K562 (cell line): Measurements from ENCODE around the gene THOC7.

Experiments
- JUND ChIP-seq, 2 experiments: IDR thresholded peaks; 2 replicates in 1 of 2; 3 replicates in 1 of 2; pipeline ENCODE4 v1.6.1; 2011; ENCODE audit warnings: borderline replicate concordance in 2 of 2, low read depth in 2 of 2, low read length in 2 of 2, improper control_type of control experiment in 1 of 2, missing biosample characterization in 1 of 2, missing genetic modification characterization in 1 of 2, missing genetic modification reagents in 1 of 2
- POLR2AphosphoS5 ChIP-seq: IDR thresholded peaks from 2 replicates; pipeline ENCODE4 v1.6.1; 2011; ENCODE audit warnings: mild to moderate bottlenecking, low read depth, low read length, moderate library complexity; ENCODE audit not compliant: control insufficient read depth, insufficient read depth
- ZBTB7A ChIP-seq: IDR thresholded peaks from 2 replicates; pipeline ENCODE4 v1.6.1; 2011; ENCODE audit warnings: low read depth, mild to moderate bottlenecking, low read length, moderate library complexity, borderline replicate concordance; ENCODE audit not compliant: control insufficient read depth
- ZC3H8 ChIP-seq: fragments of 450-650 bp; IDR thresholded peaks from 2 replicates; pipeline ENCODE4 v1.6.1; 2017
- TF ChIP-seq, protein P1 (sequence below): fragments of 250-450 bp; sonication (Bioruptor Pico); IDR thresholded peaks from 2 replicates; pipeline ENCODE4 v1.4.0; 2020; ENCODE audit warnings: mild to moderate bottlenecking
- TF ChIP-seq, protein P2 (sequence below): fragments of 250-450 bp; sonication (Bioruptor Pico); IDR thresholded peaks from 2 replicates; pipeline ENCODE4 v1.8.0; 2021; ENCODE audit warnings: mild to moderate bottlenecking, moderate library complexity

DNA sequence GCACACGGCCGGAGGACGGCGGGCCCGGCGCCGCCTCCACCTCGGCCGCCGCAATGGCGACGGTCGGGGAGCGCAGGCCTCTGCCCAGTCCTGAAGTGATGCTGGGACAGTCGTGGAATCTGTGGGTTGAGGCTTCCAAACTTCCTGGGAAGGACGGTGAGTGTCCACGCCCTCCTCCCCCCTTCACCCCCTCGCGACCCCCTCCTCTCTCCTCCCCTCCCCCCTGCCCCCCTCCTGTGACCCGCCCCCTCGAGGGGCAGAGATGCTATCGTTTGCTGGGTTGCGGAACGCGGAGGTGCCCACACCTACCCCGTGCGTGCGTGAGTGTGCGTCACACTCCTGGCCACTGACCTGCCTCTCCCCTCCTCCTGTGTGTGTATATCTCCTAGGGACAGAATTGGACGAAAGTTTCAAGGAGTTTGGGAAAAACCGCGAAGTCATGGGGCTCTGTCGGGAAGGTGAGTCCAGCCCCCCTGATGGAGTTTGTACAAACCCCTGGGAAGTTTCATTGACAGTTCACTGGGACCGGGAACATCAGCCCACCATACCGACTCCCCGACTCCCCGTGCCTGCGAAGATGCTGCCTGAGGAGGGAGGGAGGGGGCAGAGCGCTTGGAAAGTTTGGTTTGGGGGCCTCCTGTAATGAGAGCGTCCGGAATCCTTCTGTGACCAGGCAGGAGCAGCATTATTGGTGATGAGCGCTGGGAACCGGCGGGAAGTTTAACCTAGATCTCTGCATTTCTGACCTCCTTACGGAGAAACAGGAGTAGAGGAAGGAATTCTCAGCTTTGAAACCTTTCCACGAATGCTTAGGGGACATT lies 49.4 kb upstream of the THOC7 start:
- TF ChIP-seq ZC3H8 (no peak), JUND (IDR thresholded peaks at IDR 0.05; ENCODE audit: borderline replicate concordance, low read depth, low read length) (no peak), JUND (tag; IDR thresholded peaks at IDR 0.05; ENCODE audit: borderline replicate concordance, low read depth, low read length) (no peak), ZBTB7A (no peak), POLR2AphosphoS5 (no peak)
- TF ChIP-seq, protein P1, sequence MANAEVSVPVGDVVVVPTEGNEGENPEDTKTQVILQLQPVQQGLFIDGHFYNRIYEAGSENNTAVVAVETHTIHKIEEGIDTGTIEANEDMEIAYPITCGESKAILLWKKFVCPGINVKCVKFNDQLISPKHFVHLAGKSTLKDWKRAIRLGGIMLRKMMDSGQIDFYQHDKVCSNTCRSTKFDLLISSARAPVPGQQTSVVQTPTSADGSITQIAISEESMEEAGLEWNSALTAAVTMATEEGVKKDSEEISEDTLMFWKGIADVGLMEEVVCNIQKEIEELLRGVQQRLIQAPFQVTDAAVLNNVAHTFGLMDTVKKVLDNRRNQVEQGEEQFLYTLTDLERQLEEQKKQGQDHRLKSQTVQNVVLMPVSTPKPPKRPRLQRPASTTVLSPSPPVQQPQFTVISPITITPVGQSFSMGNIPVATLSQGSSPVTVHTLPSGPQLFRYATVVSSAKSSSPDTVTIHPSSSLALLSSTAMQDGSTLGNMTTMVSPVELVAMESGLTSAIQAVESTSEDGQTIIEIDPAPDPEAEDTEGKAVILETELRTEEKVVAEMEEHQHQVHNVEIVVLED (CRISPR knock-in tag): no peak
- TF ChIP-seq, protein P2, sequence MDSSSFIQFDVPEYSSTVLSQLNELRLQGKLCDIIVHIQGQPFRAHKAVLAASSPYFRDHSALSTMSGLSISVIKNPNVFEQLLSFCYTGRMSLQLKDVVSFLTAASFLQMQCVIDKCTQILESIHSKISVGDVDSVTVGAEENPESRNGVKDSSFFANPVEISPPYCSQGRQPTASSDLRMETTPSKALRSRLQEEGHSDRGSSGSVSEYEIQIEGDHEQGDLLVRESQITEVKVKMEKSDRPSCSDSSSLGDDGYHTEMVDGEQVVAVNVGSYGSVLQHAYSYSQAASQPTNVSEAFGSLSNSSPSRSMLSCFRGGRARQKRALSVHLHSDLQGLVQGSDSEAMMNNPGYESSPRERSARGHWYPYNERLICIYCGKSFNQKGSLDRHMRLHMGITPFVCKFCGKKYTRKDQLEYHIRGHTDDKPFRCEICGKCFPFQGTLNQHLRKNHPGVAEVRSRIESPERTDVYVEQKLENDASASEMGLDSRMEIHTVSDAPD (CRISPR knock-in tag): no peak
